GM21723 (cell line): ENCODE data around the gene IFI27L1.

Experiments
- ATAC-seq: cut with Tn5 transposase; IDR thresholded peaks from one replicate; pipeline ENCODE4 v1.9.1; 2021; ENCODE audit warnings: mild to moderate bottlenecking, moderate library complexity; ENCODE audit not compliant: unreplicated experiment

IFI27L1 gene

GRCh38 chr14:94113490-94113889 is 32.4 kb downstream of the IFI27L1 start:
- no peak for ATAC-seq

GRCh38 chr14:94113908-94114588 is 32.9 kb downstream of the IFI27L1 start:
- ATAC-seq = no peak

- ATAC-seq = no peak
Observed at GRCh38 chr14:94114589-94115057, 33.5 kb downstream of the IFI27L1 start.

GRCh38 chr14:94115058-94115591 is 34.0 kb downstream of the IFI27L1 start:
- no peak for ATAC-seq

- ATAC-seq = no peak
Observed at GRCh38 chr14:94115631-94116030, 34.5 kb downstream of the IFI27L1 start.

GRCh38 chr14:94116701-94117100 is 35.6 kb downstream of the IFI27L1 start:
- ATAC-seq = no peak

GRCh38 chr14:94117856-94118255 is 36.7 kb downstream of the IFI27L1 start:
- ATAC-seq = no peak

- no peak for ATAC-seq
Observed at GRCh38 chr14:94119071-94119470, 38.0 kb downstream of the IFI27L1 start.

- no peak for ATAC-seq
Observed at GRCh38 chr14:94120667-94121340, 39.7 kb downstream of the IFI27L1 start.

- ATAC-seq = no peak
Observed at GRCh38 chr14:94121485-94121884, 40.4 kb downstream of the IFI27L1 start.

- no peak for ATAC-seq
Observed at GRCh38 chr14:94122438-94122837, 41.3 kb downstream of the IFI27L1 start.

GRCh38 chr14:94123296-94123695 is 42.2 kb downstream of the IFI27L1 start:
- ATAC-seq = no peak

GRCh38 chr14:94123868-94124267 is 42.8 kb downstream of the IFI27L1 start:
- no peak for ATAC-seq

- ATAC-seq = no peak
Observed at GRCh38 chr14:94124582-94125377, 43.7 kb downstream of the IFI27L1 start.

GRCh38 chr14:94125659-94126418 is 44.7 kb downstream of the IFI27L1 start:
- no peak for ATAC-seq

- ATAC-seq = no peak
Observed at GRCh38 chr14:94126419-94126677, 45.2 kb downstream of the IFI27L1 start.

GRCh38 chr14:94126800-94127199 is 45.7 kb downstream of the IFI27L1 start:
- ATAC-seq = no peak

- no peak for ATAC-seq
Observed at GRCh38 chr14:94127330-94127729, 46.2 kb downstream of the IFI27L1 start.

GRCh38 chr14:94128216-94128839 is 47.2 kb downstream of the IFI27L1 start:
- ATAC-seq = no peak

GRCh38 chr14:94129111-94129757 is 48.1 kb downstream of the IFI27L1 start, which contains the start of gene IFI27L2:
Gene IFI27L2, minus strand, starts transcription at chr14:94129604. Its CDS starts 40 bp downstream, at chr14:94129564.
- ATAC-seq = peak; percentile 94
